SK-N-SH treated with all-trans-retinoic acid at 6 μM for 48 hours (cell line): Measurements from ENCODE around the gene PRKAG1.

Source experiments
- RARB ChIP-seq: fragments of 250-450 bp; sonication (Bioruptor Pico); IDR thresholded peaks from 2 replicates; pipeline ENCODE4 v1.8.0; 2021; ENCODE audit warnings: mild to moderate bottlenecking, moderate library complexity
- ZFP3 ChIP-seq: fragments of 250-450 bp; sonication (Bioruptor Pico); IDR thresholded peaks from 2 replicates; pipeline ENCODE4 v1.5.0; 2020; ENCODE audit warnings: mild to moderate bottlenecking, moderate library complexity
- ZNF565 ChIP-seq: fragments of 450-650 bp; formaldehyde crosslinking; conservative IDR thresholded peaks from 2 replicates; pipeline ENCODE4 v1.5.0; 2020; ENCODE audit warnings: low read depth, mild to moderate bottlenecking, moderate library complexity
- ZNF70 ChIP-seq: fragments of 450-650 bp; formaldehyde crosslinking; IDR thresholded peaks from 2 replicates; pipeline ENCODE4 v1.5.0; 2020; ENCODE audit warnings: mild to moderate bottlenecking, moderate library complexity

- no peak for TF ChIP-seq ZFP3
- TF ChIP-seq ZNF565 (CRISPR knock-in tag), result no peak
- no peak for TF ChIP-seq RARB (CRISPR knock-in tag)
- no peak for TF ChIP-seq ZNF70
Measured at GRCh38 chr12:48954061-48954460, 64.5 kb downstream of the PRKAG1 start.
